Suprapubic skin (tissue), 4 donors: ENCODE measurements around the gene AKT1S1.

ENCODE experiments used
- POLR2A ChIP-seq, 2 donors: fragments of 450-650 bp; IDR thresholded peaks; one replicate each; pipeline ENCODE4 v1.6.1; 2017; ENCODE audit warnings: antibody characterized with exemption in 2 of 2, mild to moderate bottlenecking in 2 of 2, moderate library complexity in 2 of 2
- POLR2AphosphoS5 ChIP-seq, 3 donors: sonication (generic); formaldehyde crosslinking; IDR thresholded peaks; one replicate each; pipeline ENCODE4 v1.6.1; 2017; ENCODE audit warnings: antibody characterized with exemption in 3 of 3
- TF ChIP-seq, protein P1 (sequence below), 2 donors: fragments of 200-600 bp in 1 of 2; fragments of 450-650 bp in 1 of 2; sonication (generic) in 1 of 2; IDR thresholded peaks; one replicate each; pipeline ENCODE4 v1.5.1; 2016 to 2019; ENCODE audit warnings: antibody characterized with exemption in 2 of 2, mild to moderate bottlenecking in 1 of 2, moderate library complexity in 1 of 2

DNA sequence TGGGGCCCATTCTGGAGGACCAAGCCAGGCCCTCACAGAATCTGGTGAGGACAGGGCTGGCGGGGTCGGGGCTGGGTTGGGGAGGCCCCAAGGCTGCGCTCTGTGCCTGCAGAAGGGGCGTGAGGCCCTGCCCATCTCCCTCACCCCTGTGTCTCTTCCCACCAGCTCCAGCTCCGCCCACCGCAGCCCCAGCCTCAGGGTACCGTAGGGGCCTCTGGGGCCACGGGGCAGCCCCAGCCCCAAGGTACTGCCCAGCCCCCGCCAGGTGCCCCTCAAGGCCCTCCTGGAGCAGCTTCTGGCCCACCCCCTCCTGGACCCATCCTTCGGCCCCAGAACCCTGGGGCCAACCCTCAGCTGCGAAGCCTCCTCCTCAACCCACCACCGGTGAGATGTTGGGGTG is 41.6 kb downstream of the AKT1S1 start:
- TF ChIP-seq, protein P1, sequence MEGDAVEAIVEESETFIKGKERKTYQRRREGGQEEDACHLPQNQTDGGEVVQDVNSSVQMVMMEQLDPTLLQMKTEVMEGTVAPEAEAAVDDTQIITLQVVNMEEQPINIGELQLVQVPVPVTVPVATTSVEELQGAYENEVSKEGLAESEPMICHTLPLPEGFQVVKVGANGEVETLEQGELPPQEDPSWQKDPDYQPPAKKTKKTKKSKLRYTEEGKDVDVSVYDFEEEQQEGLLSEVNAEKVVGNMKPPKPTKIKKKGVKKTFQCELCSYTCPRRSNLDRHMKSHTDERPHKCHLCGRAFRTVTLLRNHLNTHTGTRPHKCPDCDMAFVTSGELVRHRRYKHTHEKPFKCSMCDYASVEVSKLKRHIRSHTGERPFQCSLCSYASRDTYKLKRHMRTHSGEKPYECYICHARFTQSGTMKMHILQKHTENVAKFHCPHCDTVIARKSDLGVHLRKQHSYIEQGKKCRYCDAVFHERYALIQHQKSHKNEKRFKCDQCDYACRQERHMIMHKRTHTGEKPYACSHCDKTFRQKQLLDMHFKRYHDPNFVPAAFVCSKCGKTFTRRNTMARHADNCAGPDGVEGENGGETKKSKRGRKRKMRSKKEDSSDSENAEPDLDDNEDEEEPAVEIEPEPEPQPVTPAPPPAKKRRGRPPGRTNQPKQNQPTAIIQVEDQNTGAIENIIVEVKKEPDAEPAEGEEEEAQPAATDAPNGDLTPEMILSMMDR (IDR thresholded peaks at IDR 0.05), result no peak
- no peak for TF ChIP-seq POLR2AphosphoS5 (IDR thresholded peaks at IDR 0.05)
- no peak for TF ChIP-seq POLR2A (IDR thresholded peaks at IDR 0.05)
